PC-3 (cell line): ENCODE data around the gene RHOB.

Experiments used
- CTCF ChIP-seq: fragments of 300-600 bp; sonication (generic); conservative IDR thresholded peaks from 2 replicates; pipeline ENCODE4 v1.5.1; 2017; ENCODE audit warnings: antibody characterized with exemption, low read depth, mild to moderate bottlenecking, low read length
- EZH2 ChIP-seq: fragments of 300-600 bp; sonication (generic); IDR thresholded peaks from one replicate; pipeline ENCODE4 v1.6.1; 2017; ENCODE audit warnings: antibody characterized with exemption, mild to moderate bottlenecking, low read length; ENCODE audit not compliant: unreplicated experiment
- EZH2phosphoT487 ChIP-seq: fragments of 300-600 bp; sonication (generic); IDR thresholded peaks from 2 replicates; pipeline ENCODE4 v1.6.1; 2018; ENCODE audit warnings: mild to moderate bottlenecking, antibody characterized with exemption, low read length, borderline replicate concordance

DNA sequence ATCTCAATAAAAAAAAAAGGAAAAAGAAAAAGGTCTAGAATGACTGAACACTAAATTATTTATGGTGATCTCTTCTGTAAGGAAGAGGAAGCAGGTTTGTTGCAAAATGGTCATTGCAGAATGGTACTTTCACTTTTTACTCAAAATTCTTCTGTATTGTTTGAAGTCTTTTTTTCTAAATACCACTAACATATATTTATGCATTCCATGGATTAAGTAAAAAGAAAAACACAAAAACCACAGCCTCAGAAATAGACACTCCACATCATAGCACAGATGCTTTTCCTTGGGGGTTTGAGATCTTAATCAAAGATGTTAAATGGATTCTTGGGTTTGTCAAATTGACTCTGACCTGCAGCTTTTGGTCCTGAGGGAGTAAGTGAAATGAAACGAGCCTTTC lies 47.4 kb downstream of the RHOB start:
- TF ChIP-seq EZH2 (no peak), CTCF (no peak), EZH2phosphoT487 (no peak)
